B cell (primary cell): ENCODE results near the gene AGXT. TPM values are rescaled to one million over a fixed set of nuclear protein-coding genes. Genes with fewer than 3 reads are reported as not detected.

Experiments used
- ATAC-seq: fragments of 200-7000 bp; cut with Tn5 transposase; one replicate; pipeline ENCODE4 v1.10.0; 2021; ENCODE audit warnings: low read depth, mild to moderate bottlenecking, moderate number of reproducible peaks, moderate library complexity
- CTCF ChIA-PET: fragments of 350-600 bp; sonication (Branson Sonifier 250); formaldehyde crosslinking; loops from one replicate; lab custom pipeline; 2021; ENCODE audit warnings: antibody characterized with exemption, inconsistent platforms; lab: Charles Lee
- POLR2A ChIA-PET: fragments of 350-600 bp; sonication (Branson Sonifier 250); formaldehyde crosslinking; loops from one replicate; lab custom pipeline; 2021; ENCODE audit warnings: antibody characterized with exemption; lab: Charles Lee
- DNase-seq: peaks from one replicate; pipeline ENCODE4 v3.0.0; 2013
- H2AFZ ChIP-seq: 2 replicates; pipeline ENCODE4 v1.6.1; 2012; ENCODE audit warnings: mild to moderate bottlenecking, low read depth, low read length; ENCODE audit not compliant: insufficient read depth, poor library complexity, severe bottlenecking
- H3K27ac ChIP-seq, 2 donors: 1 replicate in 1 of 2; 2 replicates in 1 of 2; pipeline ENCODE4 v1.5.1; 2012 to 2013; ENCODE audit warnings: low read length in 2 of 2, mild to moderate bottlenecking in 2 of 2, moderate library complexity in 1 of 2
- H3K27me3 ChIP-seq, 4 experiments: fragments of 200-600 bp in 1 of 4; sonication (generic) in 1 of 4; replicated peaks in 1 of 4; 1 replicate in 2 of 4; 2 replicates in 2 of 4; pipeline versions ENCODE4 v1.6.1 to v1.7.0; 2013 to 2016; ENCODE audit warnings: low read length in 3 of 4, mild to moderate bottlenecking in 2 of 4, mixed read lengths in 1 of 4, moderate library complexity in 1 of 4; ENCODE audit not compliant: insufficient read depth in 4 of 4, control insufficient read depth in 3 of 4; ENCODE audit errors: control extremely low read depth in 1 of 4
- H3K36me3 ChIP-seq, 2 experiments: replicated peaks in 1 of 2; 1 replicate in 1 of 2; 2 replicates in 1 of 2; pipeline versions ENCODE4 v1.6.1 to v1.7.1; 2013; ENCODE audit warnings: low read length in 1 of 2; ENCODE audit not compliant: insufficient read depth in 2 of 2, control insufficient read depth in 1 of 2; ENCODE audit errors: control extremely low read depth in 1 of 2, extremely low read depth in 1 of 2
- H3K4me1 ChIP-seq, 2 donors: fragments of 200-600 bp in 1 of 2; sonication (generic) in 1 of 2; 1 replicate in 1 of 2; 2 replicates in 1 of 2; pipeline versions ENCODE4 v1.5.1 to v1.6.1; 2013 to 2017; ENCODE audit warnings: low read length in 2 of 2; ENCODE audit not compliant: control insufficient read depth in 2 of 2, insufficient read depth in 2 of 2
- H3K4me2 ChIP-seq: replicated peaks from 2 replicates; pipeline ENCODE3; 2012; ENCODE audit warnings: mild to moderate bottlenecking, low read depth, low read length; ENCODE audit not compliant: poor library complexity, severe bottlenecking
- H3K4me3 ChIP-seq, 5 experiments: fragments of 200-600 bp in 1 of 5; sonication (generic) in 1 of 5; 1 replicate in 3 of 5; 2 replicates in 2 of 5; pipeline versions ENCODE4 v1.5.1 to v1.7.0; 2011 to 2016; ENCODE audit warnings: low read length in 4 of 5, mild to moderate bottlenecking in 4 of 5, low read depth in 2 of 5, control low read depth in 1 of 5, moderate library complexity in 1 of 5; ENCODE audit not compliant: insufficient read depth in 1 of 5; ENCODE audit errors: control extremely low read depth in 1 of 5, extremely low read depth in 1 of 5
- H3K79me2 ChIP-seq: fragments of 200-600 bp; sonication (generic); one replicate; pipeline ENCODE4 v1.6.0; 2016; ENCODE audit warnings: low read length; ENCODE audit not compliant: control insufficient read depth, insufficient read depth
- H3K9ac ChIP-seq: fragments of 200-600 bp; sonication (generic); 2 replicates; pipeline ENCODE4 v1.6.1; 2017; ENCODE audit warnings: mild to moderate bottlenecking, low read length, moderate library complexity
- H3K9me3 ChIP-seq, 3 donors: one replicate each; pipeline versions ENCODE4 v1.6.1 to v1.7.1; 2013; ENCODE audit warnings: low read length in 2 of 3; ENCODE audit not compliant: control insufficient read depth in 2 of 3, insufficient read depth in 1 of 3; ENCODE audit errors: control extremely low read depth in 1 of 3
- H4K20me1 ChIP-seq: 2 replicates; pipeline ENCODE4 v1.6.0; 2012; ENCODE audit warnings: mild to moderate bottlenecking, low read length; ENCODE audit not compliant: insufficient read depth, control insufficient read depth, poor library complexity, severe bottlenecking
- H3K27ac Mint-ChIP-seq: one replicate; pipeline ENCODE4 v1.8.0; 2021; ENCODE audit warnings: mixed read lengths
- H3K27me3 Mint-ChIP-seq: one replicate; pipeline ENCODE4 v1.8.0; 2021; ENCODE audit warnings: mixed read lengths
- H3K4me1 Mint-ChIP-seq: one replicate; pipeline ENCODE4 v1.8.0; 2021; ENCODE audit warnings: mixed read lengths
- H3K4me3 Mint-ChIP-seq: one replicate; pipeline ENCODE4 v1.8.0; 2021; ENCODE audit warnings: mixed read lengths
- H3K9me3 Mint-ChIP-seq: one replicate; pipeline ENCODE4 v1.8.0; 2022; ENCODE audit warnings: mixed read lengths; ENCODE audit not compliant: insufficient read depth
- EZH2 ChIP-seq: IDR thresholded peaks from 2 replicates; pipeline ENCODE4 v1.6.1; 2012; ENCODE audit warnings: borderline replicate concordance, low read depth, mild to moderate bottlenecking, moderate library complexity, low read length; ENCODE audit not compliant: insufficient read depth, poor library complexity, severe bottlenecking
- WGBS: methylation state at CpG from one replicate; pipeline ENCODE4 v1.1.5; 2013; ENCODE audit warnings: missing lambda C conversion rate; ENCODE audit not compliant: insufficient coverage; 5-methylcytosine and 5-hydroxymethylcytosine counted together
- intact Hi-C: fragments of 100-400 bp; cut with micrococcal nuclease; formaldehyde crosslinking; loops from one replicate; pipeline ENCODE4 v1.10.0; 2022
- polyA plus RNA-seq: library from polyadenylated mRNA; depleted of rRNA; stranded (reverse); fragments of >200 nt; gene quantifications from 2 replicates; pipeline ENCODE4 v1.2.3, GENCODE V29; 2012
- total RNA-seq, 2 donors: library from RNA; stranded (reverse); fragments of 120-200 nt in 1 of 2; gene quantifications; 1 replicate in 1 of 2; 2 replicates in 1 of 2; pipeline versions ENCODE4 v1.2.3 to v1.2.4, GENCODE V29; 2013 to 2022
- TF ChIP-seq, protein P1 (sequence below): fragments of 200-600 bp; IDR thresholded peaks from one replicate; pipeline ENCODE4 v1.8.0; 2022; ENCODE audit warnings: antibody characterized with exemption, mild to moderate bottlenecking

AGXT gene
- total and polyA plus RNA-seq, 2 donors (not counting 1 experiment from before 2014, with no cell fraction given): not detected

DNA sequence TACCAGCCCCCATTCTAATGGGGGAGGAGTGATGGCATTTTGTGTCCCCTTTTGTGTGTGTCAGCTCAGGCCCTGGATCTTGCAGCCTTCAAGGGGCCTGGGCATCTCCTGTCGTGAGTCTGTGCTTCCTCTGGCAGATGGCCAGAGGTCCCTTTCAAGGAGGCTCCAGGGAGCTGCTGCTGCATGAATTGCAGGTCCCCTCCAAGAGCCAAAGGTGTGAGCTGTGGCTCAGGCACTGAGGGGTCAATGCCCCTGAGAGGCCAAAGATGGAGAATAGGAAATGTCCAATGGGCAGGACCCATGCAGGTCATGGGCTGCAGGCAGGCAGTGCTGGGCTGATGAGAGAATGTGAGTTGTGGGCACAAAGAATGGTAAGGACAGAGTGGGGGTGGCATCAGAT lies 16.9 kb downstream of the AGXT start:
- peaks cover 0 to 8% (median 0%) of the 10 kb centered on the region in 4 experiments for H3K27me3 ChIP-seq
- no peaks in the 10 kb centered on the region for H3K36me3 ChIP-seq
- Mint-ChIP-seq H3K4me1 (peaks cover 2% of the 10 kb centered on the region), H3K9me3 (no peaks in the 10 kb centered on the region), H3K27me3 (peaks cover 13% of the 10 kb centered on the region), H3K4me3 (no peak overlapping the region), H3K27ac (no peak overlapping the region)
- H3K9me3 ChIP-seq: peaks cover 0 to 6% (median 0%) of the 10 kb centered on the region in 3 donors
- no peak overlapping the region for H2AFZ ChIP-seq
- CTCF ChIA-PET: no interaction called here
- H3K4me1 ChIP-seq: no peaks in the 10 kb centered on the region
- ATAC-seq (no peak), DNase-seq (no peak)
- no peak overlapping the region for H3K9ac ChIP-seq
- 80% methylated on average over 1 of the region's 1 CpG for WGBS
- H3K4me3 ChIP-seq: no peak overlapping the region
- no peaks in the 10 kb centered on the region for H4K20me1 ChIP-seq
- H3K79me2 ChIP-seq: no peaks in the 10 kb centered on the region
- no peak overlapping the region for H3K27ac ChIP-seq
- TF ChIP-seq, protein P1, sequence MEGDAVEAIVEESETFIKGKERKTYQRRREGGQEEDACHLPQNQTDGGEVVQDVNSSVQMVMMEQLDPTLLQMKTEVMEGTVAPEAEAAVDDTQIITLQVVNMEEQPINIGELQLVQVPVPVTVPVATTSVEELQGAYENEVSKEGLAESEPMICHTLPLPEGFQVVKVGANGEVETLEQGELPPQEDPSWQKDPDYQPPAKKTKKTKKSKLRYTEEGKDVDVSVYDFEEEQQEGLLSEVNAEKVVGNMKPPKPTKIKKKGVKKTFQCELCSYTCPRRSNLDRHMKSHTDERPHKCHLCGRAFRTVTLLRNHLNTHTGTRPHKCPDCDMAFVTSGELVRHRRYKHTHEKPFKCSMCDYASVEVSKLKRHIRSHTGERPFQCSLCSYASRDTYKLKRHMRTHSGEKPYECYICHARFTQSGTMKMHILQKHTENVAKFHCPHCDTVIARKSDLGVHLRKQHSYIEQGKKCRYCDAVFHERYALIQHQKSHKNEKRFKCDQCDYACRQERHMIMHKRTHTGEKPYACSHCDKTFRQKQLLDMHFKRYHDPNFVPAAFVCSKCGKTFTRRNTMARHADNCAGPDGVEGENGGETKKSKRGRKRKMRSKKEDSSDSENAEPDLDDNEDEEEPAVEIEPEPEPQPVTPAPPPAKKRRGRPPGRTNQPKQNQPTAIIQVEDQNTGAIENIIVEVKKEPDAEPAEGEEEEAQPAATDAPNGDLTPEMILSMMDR: no peak
- no peak for TF ChIP-seq EZH2
- POLR2A ChIA-PET: no interaction called here
- intact Hi-C loops: no loop called here
- no peak overlapping the region for H3K4me2 ChIP-seq

GRCh38 chr2:240886023-240886565 lies 17.5 kb downstream of the AGXT start:
- TF ChIP-seq EZH2: no peak
- TF ChIP-seq, protein P1: no peak
- Histone ChIP-seq H4K20me1 (no peaks in the 10 kb centered on the region), H3K27ac (no peak overlapping the region), H3K27me3 (peaks cover 0 to 8% (median 0%) of the 10 kb centered on the region in 4 experiments), H3K36me3 (no peaks in the 10 kb centered on the region), H3K9me3 (peaks cover 0 to 6% (median 0%) of the 10 kb centered on the region in 3 donors), H3K4me1 (no peaks in the 10 kb centered on the region), H2AFZ (no peak overlapping the region), H3K79me2 (no peaks in the 10 kb centered on the region), H3K9ac (no peak overlapping the region), H3K4me2 (no peak overlapping the region), H3K4me3 (no peak overlapping the region)
- Mint-ChIP-seq H3K4me1 (peaks cover 2% of the 10 kb centered on the region), H3K27me3 (peaks cover 10% of the 10 kb centered on the region), H3K9me3 (no peaks in the 10 kb centered on the region), H3K4me3 (no peak overlapping the region), H3K27ac (no peak overlapping the region)
- ATAC-seq (no peak), DNase-seq (no peak)
- POLR2A ChIA-PET: no interaction called here
- intact Hi-C loops: no loop called here
- CTCF ChIA-PET: no interaction called here
- 67% methylated on average over 3 of the region's 5 CpGs for WGBS
